ENCODE results near the gene ZNF688.
"Not testable (repeated sequence)": the region's sequence is repeated elsewhere in the genome, so short reads cannot be mapped to it uniquely, and the experiment has no call there.

The ZNF688 gene

GRCh38 chr16:30527635-30528178 lies 43.8 kb downstream of the ZNF688 start:
- Histone ChIP-seq H3K9me3 (replicated peaks; ENCODE audit: low read length) (no peaks in the 10 kb centered on the region), H3K9ac (ENCODE audit: low read depth, low read length) (peak overlapping the region; percentile 58), H3K36me3 (ENCODE audit: insufficient read depth, low read length) (peaks cover 22% of the 10 kb centered on the region), H3K4me3 (ENCODE audit: low read length) (peak overlapping the region; percentile 56), H3K4me2 (ENCODE audit: low read length) (peak overlapping the region; percentile 70), H3K4me1 (ENCODE audit: control insufficient read depth, insufficient read depth, low read length) (peaks cover 12% of the 10 kb centered on the region), H3K27me3 (ENCODE audit: control insufficient read depth, insufficient read depth, low read length) (no peaks in the 10 kb centered on the region)

GRCh38 chr16:30526823-30527634 lies 44.5 kb downstream of the ZNF688 start:
- Histone ChIP-seq H3K9me3 (replicated peaks; ENCODE audit: low read length) (no peaks in the 10 kb centered on the region), H3K9ac (ENCODE audit: low read depth, low read length) (peak overlapping the region; percentile 99), H3K36me3 (ENCODE audit: insufficient read depth, low read length) (peaks cover 18% of the 10 kb centered on the region), H3K27me3 (ENCODE audit: control insufficient read depth, insufficient read depth, low read length) (no peaks in the 10 kb centered on the region), H3K4me3 (ENCODE audit: low read length) (peak overlapping the region; percentile 100), H3K4me1 (ENCODE audit: control insufficient read depth, insufficient read depth, low read length) (peaks cover 12% of the 10 kb centered on the region), H3K4me2 (ENCODE audit: low read length) (peak overlapping the region; percentile 100)

DNA sequence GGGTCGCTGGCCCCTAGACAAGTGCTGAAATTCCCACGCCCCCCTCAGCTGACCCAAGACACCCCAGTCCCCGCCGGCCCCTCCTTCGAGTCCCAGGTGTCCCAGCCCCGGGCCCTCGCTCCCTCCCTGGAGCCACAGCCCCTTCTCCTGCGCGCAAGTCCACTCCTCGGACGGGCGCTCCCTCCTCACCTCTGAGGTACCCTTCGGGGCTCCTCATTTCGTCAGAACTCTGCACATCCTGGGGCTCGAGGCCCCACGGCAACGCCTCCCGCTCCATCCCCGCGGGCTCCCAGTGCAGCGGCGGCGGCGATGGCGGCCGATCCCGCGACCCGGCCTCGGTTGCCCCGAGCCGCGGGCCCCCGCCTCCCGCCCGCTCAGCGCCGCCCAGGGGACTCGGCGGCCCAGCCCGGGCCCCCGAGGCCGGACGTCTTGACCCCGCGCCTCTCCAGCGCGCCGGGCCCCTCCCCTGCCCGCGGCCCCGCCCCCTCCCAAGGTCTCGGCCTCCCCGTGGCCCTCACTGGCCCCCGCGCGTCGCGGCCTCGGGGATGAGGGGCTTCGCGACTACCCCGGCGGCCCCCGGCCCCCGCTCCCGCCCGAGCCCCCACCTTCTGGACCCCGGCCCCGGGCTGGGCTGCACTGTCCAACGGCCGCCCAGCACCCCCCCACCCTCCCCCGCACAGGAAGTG lies 45.2 kb downstream of the ZNF688 start, which contains the start of gene ZNF768:
Gene ZNF768 (minus strand): TSS at position 430 of the 686 bp plus-strand sequence. CDS start 153 bp downstream, at position 277.
- Histone ChIP-seq H3K4me1 (ENCODE audit: control insufficient read depth, insufficient read depth, low read length) (peaks cover 12% of the 10 kb centered on the region), H3K9ac (ENCODE audit: low read depth, low read length) (peak within 1 kb of the TSS; percentile 99), H3K36me3 (ENCODE audit: insufficient read depth, low read length) (peaks cover 18% of the 10 kb centered on the region), H3K4me3 (ENCODE audit: low read length) (peak within 1 kb of the TSS; percentile 100), H3K27me3 (ENCODE audit: control insufficient read depth, insufficient read depth, low read length) (no peaks in the 10 kb centered on the region), H3K9me3 (replicated peaks; ENCODE audit: low read length) (no peaks in the 10 kb centered on the region), H3K4me2 (ENCODE audit: low read length) (peak within 1 kb of the TSS; percentile 100)

DNA sequence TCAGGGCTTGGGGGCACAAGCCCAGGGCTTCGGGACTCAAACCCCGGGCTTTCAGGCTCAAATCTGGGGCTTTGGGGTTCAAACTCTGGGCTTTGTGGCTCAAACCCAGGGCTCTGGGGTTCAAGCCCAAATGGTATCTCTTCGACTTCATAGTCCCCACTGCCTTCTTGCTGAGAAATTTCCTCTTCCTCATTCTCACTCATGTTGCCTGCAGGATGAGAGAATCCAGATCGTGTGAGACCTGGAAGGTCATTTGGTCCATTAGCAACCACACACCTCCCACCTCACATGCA lies 45.7 kb downstream of the ZNF688 start:
- H3K4me1 ChIP-seq (ENCODE audit: control insufficient read depth, insufficient read depth, low read length) = peaks cover 12% of the 10 kb centered on the region
- peak overlapping the region; percentile 100 for H3K4me3 ChIP-seq (ENCODE audit: low read length)
- peak overlapping the region; percentile 100 for H3K4me2 ChIP-seq (ENCODE audit: low read length)
- H3K9ac ChIP-seq (ENCODE audit: low read depth, low read length) = peak overlapping the region; percentile 99
- H3K9me3 ChIP-seq (replicated peaks; ENCODE audit: low read length) = no peaks in the 10 kb centered on the region
- peaks cover 15% of the 10 kb centered on the region for H3K36me3 ChIP-seq (ENCODE audit: insufficient read depth, low read length)
- H3K27me3 ChIP-seq (ENCODE audit: control insufficient read depth, insufficient read depth, low read length) = no peaks in the 10 kb centered on the region

DNA sequence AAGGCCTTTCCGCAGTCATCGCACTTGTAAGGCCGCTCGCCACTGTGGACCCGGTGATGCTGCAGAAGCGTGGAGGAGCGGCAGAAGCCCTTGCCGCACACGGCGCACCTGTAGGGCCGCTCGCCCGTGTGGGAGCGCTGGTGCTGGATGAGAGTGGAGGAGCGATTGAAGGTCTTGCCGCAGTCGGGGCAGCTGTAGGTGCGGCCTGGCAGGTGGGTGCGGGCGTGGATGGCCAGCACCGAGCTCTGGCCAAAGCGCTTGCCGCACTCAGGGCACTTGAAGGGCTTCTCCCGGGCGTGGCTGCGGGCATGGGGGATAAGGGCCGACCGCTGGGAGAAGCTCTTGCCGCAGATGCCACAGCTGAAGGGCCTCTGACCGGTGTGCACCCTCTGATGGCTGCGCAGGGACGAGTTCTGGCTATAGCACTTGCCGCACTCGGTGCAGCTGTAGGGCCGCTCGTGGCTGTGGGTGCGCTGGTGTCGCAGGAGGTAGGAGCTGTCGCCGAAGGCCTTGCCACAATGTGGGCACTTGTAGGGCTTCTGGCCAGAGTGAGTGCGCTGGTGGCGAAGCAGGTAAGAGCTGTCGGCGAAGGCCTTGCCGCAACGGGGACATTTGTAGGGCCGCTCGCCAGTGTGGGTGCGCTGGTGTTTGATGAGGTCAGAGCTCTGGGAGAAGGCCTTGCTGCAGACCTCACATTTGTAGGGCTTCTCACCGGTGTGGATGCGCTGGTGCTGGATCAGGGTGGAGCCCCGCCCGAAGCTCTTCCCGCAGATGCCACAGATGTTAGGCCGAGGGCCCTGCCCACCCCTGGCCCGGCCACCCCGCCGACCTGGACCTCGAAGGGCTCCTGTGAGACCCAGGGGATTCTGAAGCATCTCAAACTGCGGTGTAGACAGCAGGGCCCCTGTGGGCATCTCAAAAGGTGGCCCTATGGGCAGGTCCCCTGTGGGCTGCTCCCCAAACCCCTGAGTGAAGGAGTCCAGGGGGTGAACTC lies 46.6 kb downstream of the ZNF688 start:
- no peaks in the 10 kb centered on the region for H3K9me3 ChIP-seq (replicated peaks; ENCODE audit: low read length)
- no peaks in the 10 kb centered on the region for H3K27me3 ChIP-seq (ENCODE audit: control insufficient read depth, insufficient read depth, low read length)
- H3K4me2 ChIP-seq (ENCODE audit: low read length) = no peak overlapping the region
- H3K36me3 ChIP-seq (ENCODE audit: insufficient read depth, low read length) = peaks cover 13% of the 10 kb centered on the region
- peaks cover 12% of the 10 kb centered on the region for H3K4me1 ChIP-seq (ENCODE audit: control insufficient read depth, insufficient read depth, low read length)
- H3K4me3 ChIP-seq (ENCODE audit: low read length) = no peak overlapping the region
- no peak overlapping the region for H3K9ac ChIP-seq (ENCODE audit: low read depth, low read length)

- Histone ChIP-seq H3K36me3 (ENCODE audit: insufficient read depth, low read length) (peaks cover 13% of the 10 kb centered on the region), H3K4me2 (ENCODE audit: low read length) (no peak overlapping the region), H3K9ac (ENCODE audit: low read depth, low read length) (no peak overlapping the region), H3K4me1 (ENCODE audit: control insufficient read depth, insufficient read depth, low read length) (peaks cover 12% of the 10 kb centered on the region), H3K27me3 (ENCODE audit: control insufficient read depth, insufficient read depth, low read length) (no peaks in the 10 kb centered on the region), H3K4me3 (ENCODE audit: low read length) (no peak overlapping the region), H3K9me3 (replicated peaks; ENCODE audit: low read length) (no peaks in the 10 kb centered on the region)
These were observed 47.5 kb downstream of the ZNF688 start for GRCh38 chr16:30523768-30524574.

GRCh38 chr16:30522702-30523463 lies 48.6 kb downstream of the ZNF688 start:
- not testable (repeated sequence) for H3K9ac ChIP-seq (ENCODE audit: low read depth, low read length); H3K4me1 ChIP-seq (ENCODE audit: control insufficient read depth, insufficient read depth, low read length); H3K9me3 ChIP-seq (replicated peaks; ENCODE audit: low read length); H3K27me3 ChIP-seq (ENCODE audit: control insufficient read depth, insufficient read depth, low read length); H3K4me2 ChIP-seq (ENCODE audit: low read length); H3K4me3 ChIP-seq (ENCODE audit: low read length)
- peaks cover 13% of the 10 kb centered on the region for H3K36me3 ChIP-seq (ENCODE audit: insufficient read depth, low read length)

GRCh38 chr16:30521873-30522641 lies 49.5 kb downstream of the ZNF688 start:
- peaks cover 4% of the 10 kb centered on the region for H3K4me1 ChIP-seq (ENCODE audit: control insufficient read depth, insufficient read depth, low read length)
- no peak overlapping the region for H3K4me3 ChIP-seq (ENCODE audit: low read length)
- peaks cover 13% of the 10 kb centered on the region for H3K36me3 ChIP-seq (ENCODE audit: insufficient read depth, low read length)
- H3K4me2 ChIP-seq (ENCODE audit: low read length) = no peak overlapping the region
- no peaks in the 10 kb centered on the region for H3K9me3 ChIP-seq (replicated peaks; ENCODE audit: low read length)
- H3K27me3 ChIP-seq (ENCODE audit: control insufficient read depth, insufficient read depth, low read length) = peaks cover under 1% of the 10 kb centered on the region
- no peak overlapping the region for H3K9ac ChIP-seq (ENCODE audit: low read depth, low read length)

DNA sequence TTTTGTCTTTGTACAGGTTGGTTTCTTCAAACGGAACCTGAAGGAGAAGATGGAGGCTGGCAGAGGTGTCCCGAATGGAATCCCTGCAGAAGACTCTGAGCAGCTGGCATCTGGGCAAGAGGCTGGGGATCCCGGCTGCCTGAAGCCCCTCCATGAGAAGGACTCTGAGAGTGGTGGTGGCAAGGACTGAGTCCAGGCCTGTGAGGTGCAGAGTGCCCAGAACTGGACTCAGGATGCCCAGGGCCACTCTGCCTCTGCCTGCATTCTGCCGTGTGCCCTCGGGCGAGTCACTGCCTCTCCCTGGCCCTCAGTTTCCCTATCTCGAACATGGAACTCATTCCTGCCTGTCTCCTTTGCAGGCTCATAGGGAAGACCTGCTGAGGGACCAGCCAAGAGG lies 50.0 kb downstream of the ZNF688 start:
- no peaks in the 10 kb centered on the region for H3K9me3 ChIP-seq (replicated peaks; ENCODE audit: low read length)
- H3K4me1 ChIP-seq (ENCODE audit: control insufficient read depth, insufficient read depth, low read length) = peaks cover 4% of the 10 kb centered on the region
- H3K4me2 ChIP-seq (ENCODE audit: low read length) = no peak overlapping the region
- H3K36me3 ChIP-seq (ENCODE audit: insufficient read depth, low read length) = peaks cover 13% of the 10 kb centered on the region
- H3K27me3 ChIP-seq (ENCODE audit: control insufficient read depth, insufficient read depth, low read length) = peaks cover 7% of the 10 kb centered on the region
- no peak overlapping the region for H3K4me3 ChIP-seq (ENCODE audit: low read length)
- no peak overlapping the region for H3K9ac ChIP-seq (ENCODE audit: low read depth, low read length)

Measured in skeletal muscle satellite cell (primary cell).